Measurements from ENCODE around the gene TRIM44. TPM values are rescaled to one million over a fixed set of nuclear protein-coding genes. Genes with fewer than 3 reads are reported as not detected.

The TRIM44 gene, protein sequence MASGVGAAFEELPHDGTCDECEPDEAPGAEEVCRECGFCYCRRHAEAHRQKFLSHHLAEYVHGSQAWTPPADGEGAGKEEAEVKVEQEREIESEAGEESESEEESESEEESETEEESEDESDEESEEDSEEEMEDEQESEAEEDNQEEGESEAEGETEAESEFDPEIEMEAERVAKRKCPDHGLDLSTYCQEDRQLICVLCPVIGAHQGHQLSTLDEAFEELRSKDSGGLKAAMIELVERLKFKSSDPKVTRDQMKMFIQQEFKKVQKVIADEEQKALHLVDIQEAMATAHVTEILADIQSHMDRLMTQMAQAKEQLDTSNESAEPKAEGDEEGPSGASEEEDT
- polyA plus RNA-seq (2013, experiment 1 of 2; ENCODE audit: insufficient read length) = 47.1 TPM
- 39.9 TPM for polyA plus RNA-seq (2013, experiment 2 of 2; ENCODE audit: insufficient read length)

DNA sequence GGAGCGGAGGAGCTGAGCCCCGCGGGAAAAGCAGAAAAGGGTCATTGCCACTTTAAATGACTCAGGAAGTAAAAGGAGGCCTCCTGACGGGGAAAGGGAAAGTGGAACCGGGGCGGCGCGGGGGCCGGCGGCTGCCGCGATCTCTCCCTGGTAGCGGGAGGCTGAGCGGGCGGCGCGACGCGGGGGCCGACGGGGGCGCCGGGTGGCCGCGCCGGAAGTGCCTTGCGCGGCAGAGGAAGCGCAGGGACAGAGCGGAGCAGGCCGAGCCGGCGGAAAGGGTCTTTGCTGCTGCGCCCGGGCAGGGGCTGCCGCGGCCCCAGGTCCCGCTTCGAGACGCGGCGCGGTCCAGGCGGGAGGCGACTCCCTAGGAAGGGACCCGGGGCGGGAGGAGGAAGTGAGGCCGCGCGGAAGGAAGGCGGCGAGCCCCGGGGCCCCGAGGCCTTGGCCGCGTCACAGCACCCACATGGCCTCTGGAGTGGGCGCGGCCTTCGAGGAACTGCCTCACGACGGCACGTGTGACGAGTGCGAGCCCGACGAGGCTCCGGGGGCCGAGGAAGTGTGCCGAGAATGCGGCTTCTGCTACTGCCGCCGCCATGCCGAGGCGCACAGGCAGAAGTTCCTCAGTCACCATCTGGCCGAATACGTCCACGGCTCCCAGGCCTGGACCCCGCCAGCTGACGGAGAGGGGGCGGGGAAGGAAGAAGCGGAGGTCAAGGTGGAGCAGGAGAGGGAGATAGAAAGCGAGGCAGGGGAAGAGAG lies at the start of gene TRIM44:
TRIM44 (plus strand) TSS at position 127 of the 759 bp plus-strand sequence; CDS start at position 464, 337 bp downstream.
- peak; percentile 88 for DNase-seq

DNA sequence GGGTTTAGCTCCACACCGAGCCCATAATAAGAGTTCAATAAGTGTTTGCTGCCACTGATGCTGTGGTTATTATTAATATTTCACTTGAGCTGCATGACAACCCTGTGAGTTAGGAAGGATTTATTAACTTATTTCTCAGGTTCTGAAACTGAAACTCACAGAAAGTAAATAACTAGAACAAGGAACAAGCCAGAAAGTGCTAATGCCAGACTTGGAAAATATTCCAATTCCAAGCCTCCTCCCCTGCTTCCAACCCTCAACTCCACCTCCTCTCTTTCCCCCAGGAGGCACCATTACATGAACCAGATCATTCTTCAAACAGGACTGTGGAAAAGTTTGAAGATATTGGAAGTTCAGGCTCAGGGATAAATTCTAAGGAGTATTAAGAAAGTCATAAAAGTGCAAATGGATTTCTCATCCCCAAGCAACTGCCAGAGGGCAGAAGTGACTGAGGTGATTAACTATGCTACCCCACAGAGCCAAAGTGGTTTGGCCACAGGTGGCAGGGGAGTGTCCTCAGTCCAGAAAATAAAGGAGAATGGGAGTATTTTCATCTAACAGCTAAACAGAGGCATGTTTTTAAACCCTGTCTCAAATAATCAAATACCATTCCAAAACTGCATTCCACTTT lies 47.5 kb upstream of the TRIM44 start:
- DNase-seq = no peak

DNA sequence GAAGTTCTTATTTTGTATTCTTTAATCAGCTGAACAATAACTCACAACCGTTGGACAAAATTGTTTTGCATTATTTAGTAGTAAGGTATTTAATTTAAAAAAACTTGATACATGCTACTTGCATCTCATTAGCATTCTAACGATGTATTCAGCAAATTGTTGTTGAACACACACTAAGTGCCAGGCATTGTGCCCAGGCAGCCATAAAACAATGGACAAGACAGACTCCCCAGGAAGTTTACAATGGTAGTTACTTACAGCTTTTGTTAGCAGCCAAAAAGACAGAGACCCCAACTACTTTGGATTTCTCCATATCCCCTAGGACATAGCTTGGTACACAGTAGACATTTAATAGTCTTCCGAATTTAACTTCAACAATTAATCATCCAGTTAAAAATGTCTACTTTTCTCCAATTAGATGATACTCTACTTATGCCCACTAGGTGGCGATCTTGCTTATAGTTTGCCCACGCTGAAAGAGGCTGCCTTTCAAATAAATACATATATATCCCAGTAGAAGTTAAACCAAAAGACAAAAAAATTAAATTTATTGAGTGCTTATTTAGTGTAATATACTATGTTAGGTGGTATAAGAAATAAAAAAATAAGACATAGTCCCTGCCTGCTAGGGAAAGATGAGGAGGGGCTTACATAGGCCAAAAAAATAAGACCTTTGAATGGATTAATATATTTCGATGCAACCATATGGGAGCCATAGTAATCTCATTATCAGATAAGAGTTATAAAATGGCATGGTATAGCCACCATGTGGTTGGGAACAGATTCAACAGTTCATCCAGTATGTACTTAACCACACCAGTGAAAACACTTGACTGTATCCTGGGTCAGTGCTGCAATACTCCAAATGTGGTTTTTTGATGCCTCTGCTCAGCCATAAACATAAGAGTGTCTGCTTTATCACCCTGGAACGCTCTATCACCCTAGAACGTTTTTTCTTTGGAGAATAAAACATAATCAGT lies 46.4 kb upstream of the TRIM44 start:
- DNase-seq = peak; percentile 56

DNA sequence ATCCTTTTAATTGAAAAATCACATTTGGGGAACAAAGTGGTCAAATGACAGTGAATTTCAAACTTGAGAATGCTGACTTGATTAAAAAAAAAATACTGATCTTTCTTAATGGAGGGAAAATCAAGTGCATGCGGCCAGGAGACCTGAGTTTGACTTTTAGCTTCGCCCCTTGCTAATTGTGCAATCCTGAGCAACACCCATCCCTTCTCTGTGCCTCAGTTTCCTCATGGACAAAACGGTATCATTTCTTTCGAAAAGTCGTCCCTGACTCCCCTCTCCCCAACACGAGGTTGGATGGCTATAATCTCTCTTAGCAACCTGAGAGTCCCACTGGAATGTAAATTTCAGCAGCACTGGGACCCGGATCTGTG lies 45.3 kb upstream of the TRIM44 start:
- no peak for DNase-seq

DNA sequence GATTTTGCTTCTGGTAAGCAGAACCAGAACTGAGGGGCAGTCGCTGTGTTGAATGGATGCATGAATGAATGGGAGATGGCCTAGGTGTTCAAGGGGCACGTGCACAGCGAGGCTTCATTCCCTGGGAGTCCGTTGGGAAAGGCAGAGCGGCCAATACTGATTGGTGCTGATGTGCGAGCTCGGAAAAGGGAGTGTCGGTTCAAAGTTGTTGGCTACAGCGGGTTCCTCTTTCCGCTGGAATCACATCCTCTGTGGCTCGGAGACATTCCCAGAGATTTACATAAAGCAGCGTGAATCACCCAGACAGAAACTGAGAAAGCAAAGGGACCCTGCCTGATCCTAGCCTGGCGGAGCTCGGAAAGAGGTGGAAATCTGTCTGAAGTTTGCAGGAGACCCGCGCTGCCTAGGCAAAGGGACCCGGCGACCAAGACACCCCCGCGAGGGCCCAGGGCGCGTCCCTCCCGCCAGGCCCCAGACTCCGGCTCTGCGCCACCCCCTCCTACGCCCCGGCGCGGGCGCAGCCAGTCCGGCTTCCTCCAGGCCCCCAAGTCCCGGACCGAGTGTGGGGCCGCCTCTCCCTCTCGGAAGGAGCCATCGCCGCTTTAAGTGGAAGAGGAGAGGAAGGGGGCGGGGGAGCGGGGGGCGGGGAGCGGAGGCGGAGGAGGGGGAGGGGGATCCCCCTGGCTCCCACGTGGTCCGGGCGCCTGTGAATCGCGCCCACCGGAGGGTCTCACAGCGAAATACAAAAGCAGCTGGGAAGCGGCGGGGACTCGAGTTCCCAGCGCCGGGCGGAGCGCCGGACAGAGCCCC lies 44.7 kb upstream of the TRIM44 start, which contains the start of gene FJX1:
FJX1 (plus strand) TSS at position 774 of the 810 bp plus-strand sequence. CDS start 177 bp downstream, outside the sequence.
- peak; percentile 93 for DNase-seq

DNA sequence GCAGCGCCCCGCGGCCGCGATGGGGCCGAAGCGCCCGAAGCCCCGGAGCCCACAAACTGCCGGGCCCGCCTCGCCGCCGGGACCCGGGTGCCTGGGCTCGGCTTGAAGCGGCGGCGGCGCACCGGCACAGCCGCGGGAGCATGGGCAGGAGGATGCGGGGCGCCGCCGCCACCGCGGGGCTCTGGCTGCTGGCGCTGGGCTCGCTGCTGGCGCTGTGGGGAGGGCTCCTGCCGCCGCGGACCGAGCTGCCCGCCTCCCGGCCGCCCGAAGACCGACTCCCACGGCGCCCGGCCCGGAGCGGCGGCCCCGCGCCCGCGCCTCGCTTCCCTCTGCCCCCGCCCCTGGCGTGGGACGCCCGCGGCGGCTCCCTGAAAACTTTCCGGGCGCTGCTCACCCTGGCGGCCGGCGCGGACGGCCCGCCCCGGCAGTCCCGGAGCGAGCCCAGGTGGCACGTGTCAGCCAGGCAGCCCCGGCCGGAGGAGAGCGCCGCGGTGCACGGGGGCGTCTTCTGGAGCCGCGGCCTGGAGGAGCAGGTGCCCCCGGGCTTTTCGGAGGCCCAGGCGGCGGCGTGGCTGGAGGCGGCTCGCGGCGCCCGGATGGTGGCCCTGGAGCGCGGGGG lies 44.0 kb upstream of the TRIM44 start:
- DNase-seq = no peak

DNA sequence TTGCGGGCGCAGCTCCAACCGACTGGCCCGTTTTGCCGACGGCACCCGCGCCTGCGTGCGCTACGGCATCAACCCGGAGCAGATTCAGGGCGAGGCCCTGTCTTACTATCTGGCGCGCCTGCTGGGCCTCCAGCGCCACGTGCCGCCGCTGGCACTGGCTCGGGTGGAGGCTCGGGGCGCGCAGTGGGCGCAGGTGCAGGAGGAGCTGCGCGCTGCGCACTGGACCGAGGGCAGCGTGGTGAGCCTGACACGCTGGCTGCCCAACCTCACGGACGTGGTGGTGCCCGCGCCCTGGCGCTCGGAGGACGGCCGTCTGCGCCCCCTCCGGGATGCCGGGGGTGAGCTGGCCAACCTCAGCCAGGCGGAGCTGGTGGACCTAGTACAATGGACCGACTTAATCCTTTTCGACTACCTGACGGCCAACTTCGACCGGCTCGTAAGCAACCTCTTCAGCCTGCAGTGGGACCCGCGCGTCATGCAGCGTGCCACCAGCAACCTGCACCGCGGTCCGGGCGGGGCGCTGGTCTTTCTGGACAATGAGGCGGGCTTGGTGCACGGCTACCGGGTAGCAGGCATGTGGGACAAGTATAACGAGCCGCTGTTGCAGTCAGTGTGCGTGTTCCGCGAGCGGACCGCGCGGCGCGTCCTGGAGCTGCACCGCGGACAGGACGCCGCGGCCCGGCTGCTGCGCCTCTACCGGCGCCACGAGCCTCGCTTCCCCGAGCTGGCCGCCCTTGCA lies 43.3 kb upstream of the TRIM44 start:
- DNase-seq = peak; percentile 44

DNA sequence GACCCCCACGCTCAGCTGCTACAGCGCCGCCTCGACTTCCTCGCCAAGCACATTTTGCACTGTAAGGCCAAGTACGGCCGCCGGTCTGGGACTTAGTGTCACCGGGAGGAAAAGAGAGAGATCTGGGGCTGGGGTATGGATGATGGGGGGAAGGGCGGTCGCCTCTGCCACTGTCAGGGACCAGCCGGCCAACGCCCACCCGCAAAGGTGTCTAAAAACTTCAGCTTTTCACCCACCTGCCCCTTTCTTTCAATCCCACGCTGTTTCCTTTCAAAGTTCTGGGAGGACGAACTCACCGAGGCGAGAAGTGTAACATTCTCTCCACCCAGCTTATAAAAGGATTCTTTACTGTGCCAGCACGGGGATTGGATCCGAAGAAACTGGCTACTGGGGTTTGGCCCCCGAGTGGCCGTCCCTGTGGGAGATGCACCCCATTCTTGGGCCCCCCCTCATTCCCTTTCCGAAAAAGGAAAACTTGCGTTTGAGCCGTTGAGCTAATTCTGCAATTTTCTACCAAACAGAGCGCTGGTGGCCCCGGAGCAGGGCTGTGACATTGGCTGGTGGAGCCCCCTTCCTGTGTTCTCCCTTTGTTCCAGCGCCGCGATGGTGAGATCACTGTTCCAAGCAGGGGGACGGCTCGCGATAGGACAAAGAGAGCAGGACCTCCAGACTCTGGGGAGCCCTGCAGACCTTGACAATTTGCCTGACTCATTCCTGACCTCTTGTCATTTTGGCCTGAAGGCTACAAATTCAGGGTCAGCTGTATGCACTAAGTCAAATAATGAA lies 42.5 kb upstream of the TRIM44 start:
- DNase-seq = no peak

DNA sequence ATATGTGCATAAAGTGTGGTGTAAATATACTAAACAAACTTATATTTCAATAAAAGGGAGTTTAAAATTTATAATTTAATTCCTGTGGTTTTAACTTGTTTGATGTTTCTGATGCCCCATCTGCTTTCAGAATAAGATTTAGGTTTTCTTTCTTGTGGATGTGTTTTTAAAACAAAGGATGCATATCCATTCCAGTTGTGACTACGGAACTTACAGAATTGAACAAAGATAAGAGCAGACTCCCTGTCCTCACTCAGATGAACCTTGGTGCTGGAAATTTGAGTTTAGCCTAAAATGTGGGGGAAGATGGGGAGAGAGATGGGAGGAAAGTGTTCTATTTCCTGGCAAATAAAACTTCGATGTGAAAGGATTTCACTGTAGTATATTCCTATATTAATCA lies 41.8 kb upstream of the TRIM44 start:
- no peak for DNase-seq

DNA sequence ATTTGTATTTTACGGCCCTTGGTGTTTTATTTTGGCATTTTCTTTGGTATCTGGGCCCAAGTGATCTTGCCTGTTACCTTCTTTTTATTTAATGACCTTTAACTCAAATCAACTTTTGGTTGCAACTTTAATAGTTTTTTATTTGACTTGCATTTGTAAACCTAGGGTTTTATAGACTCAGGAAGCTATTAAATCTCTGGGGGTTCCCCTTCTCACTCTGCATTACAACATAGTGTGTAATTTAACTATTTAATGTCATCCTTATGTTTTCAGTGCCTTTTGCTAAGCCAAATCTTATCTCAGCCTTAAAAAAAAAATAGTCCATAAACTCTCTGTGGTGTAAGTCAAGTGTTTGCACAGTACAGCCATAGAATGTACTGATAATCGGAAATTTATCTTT lies 41.0 kb upstream of the TRIM44 start:
- DNase-seq = no peak

DNA sequence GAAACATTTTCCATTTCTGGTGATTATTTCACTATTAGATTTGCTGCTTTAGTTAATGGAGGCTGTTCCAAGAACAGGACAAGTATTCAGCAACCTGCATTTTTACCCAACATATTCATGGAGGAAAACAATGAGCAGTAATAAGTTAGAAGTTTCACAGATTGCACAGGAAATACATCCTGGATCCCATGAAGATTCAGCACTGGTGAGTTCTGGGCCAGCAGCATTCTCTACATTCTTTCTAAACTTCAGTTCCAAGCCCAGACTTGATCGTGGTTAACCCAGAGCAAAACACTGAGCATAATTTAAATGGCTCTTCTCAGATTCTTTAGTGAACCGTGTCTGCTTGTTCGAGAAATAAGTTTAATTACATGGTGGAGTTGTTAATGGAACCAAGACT lies 40.5 kb upstream of the TRIM44 start:
- DNase-seq = peak; percentile 88

DNA sequence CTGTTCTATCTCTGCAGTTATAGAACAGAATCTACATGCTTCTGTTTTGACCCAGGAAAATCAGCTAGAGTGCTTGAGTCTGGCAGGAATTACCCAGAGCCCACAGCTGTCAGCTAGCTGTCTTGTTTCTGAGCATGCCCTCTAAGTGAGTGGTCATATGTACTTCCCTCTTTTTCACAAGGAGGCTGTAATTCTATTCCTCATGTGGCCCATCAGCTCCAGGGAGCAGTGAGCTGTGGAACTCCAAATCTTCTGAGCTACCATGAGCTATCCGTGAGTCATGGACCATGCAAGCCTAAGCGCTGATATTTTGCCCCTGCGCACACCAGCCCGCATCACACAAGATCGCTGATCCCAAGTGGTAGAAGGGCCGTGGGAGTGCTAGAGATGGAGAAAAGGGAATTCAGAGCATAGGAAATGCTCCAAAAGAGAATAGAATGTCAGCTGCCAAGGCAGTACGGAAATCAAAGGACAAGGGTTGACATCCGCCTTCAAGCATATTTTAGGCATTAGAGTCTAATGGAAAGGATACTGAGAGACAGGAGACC lies 38.9 kb upstream of the TRIM44 start:
- DNase-seq = peak; percentile 85

DNA sequence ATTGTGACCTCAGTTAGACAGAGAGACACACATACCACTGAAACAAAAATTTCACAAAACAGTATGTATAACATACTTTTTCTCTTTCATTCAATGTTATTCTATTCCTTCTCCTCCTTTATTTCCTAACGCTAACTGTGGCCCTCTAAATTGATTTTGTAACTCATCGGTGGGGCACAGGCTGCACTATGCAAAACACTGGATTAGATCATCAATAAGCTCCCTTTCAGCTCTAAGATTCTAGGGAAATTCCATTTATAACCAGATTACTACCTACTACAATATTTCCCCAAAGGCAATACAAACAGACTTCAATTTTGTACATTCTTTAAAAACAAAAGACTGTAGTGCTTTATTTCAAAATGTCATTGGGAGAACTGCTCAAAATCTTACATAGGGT lies 38.3 kb upstream of the TRIM44 start:
- no peak for DNase-seq

DNA sequence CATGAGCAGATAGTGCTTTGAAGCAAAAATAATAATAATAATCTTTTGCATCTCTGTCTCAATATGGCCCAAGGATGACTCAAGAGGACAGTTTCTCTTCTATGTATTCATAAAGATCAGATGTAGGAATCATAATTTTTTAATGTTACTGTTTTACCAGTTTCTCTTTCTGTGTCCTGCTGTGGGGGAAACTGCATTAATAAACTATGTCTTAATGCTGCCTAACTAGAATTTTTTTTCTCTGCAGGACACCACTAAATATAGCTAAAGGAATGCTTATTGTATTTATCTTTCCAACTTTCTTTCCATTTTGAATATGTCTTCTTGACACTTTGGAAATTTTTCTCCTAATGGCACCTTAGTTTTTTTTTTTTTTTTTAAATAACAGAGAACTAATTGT lies 37.8 kb upstream of the TRIM44 start:
- DNase-seq = no peak

DNA sequence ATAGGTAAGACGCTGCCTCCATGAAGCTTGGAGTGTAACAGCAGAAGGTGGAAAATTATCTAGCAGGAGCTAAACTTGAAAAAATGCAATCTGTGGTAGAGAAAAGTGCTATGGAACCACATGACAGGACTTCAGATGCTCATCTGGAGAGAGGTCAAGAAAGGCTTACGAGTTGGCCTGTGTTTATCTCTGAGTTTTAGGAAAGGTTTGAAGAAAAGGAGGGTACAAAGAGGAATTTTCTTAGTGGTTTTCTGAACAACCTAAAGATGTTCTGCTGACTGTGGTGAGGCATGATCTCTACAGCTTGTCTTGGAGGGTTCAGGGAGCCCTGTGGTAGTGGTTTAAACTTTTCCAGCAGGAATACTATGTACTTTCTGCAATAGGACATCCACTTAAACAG lies 36.1 kb upstream of the TRIM44 start:
- no peak for DNase-seq

DNA sequence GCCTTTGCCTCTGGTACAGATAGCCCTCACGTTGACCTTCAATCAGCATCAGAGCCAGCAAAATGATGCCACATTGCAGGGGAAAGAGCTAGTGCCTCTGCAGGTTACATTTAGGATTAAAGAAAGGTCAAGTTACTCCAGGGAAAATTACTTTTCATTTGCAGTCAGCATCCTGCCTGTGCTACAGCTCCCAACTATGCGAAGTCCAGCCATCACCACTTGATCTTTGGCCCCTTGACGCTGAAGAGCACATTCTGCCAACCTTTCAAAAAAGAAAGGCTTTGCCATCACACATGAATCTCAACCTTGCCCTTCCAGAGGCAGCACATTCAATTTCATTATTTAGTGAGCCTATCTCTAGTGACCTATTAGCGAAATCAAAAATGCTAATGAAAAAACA lies 33.1 kb upstream of the TRIM44 start:
- DNase-seq = no peak

DNA sequence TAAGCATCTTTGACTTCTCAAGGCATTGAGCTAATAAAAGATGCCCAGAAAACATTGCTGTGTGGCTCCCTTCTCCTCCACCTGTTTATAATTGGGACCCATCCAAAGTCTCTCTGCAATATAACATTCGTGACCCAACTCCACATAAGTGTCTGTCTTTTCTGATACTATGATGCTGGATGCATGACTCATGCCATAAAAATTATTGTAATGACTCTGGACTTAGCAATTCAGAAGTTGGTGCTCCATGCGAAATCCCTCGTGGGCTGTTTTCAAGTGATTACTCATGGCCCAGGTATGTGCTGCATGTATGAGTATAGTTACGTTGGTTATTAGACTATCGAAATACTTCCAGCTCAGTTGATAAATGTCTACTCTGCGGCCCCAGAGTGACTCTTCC lies 32.7 kb upstream of the TRIM44 start:
- DNase-seq = peak; percentile 100

DNA sequence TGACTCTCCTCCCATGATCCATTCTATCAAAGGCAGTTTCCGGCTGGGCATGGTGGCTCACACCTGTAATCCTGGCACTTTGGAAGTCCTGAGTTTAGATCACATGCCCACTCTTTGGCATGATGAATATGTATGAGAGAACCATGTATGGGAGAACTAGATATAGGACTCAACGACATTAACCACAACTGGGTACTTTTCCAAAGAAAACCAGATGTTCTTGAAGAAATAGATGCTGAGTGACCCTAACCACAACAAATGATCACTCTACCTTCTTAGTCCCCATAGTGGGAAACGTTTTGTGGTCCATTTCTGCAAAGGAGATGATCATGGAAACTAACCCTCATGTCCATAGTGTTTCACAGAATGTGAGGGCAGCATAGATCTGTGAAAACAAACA lies 30.7 kb upstream of the TRIM44 start:
- DNase-seq = peak; percentile 31

DNA sequence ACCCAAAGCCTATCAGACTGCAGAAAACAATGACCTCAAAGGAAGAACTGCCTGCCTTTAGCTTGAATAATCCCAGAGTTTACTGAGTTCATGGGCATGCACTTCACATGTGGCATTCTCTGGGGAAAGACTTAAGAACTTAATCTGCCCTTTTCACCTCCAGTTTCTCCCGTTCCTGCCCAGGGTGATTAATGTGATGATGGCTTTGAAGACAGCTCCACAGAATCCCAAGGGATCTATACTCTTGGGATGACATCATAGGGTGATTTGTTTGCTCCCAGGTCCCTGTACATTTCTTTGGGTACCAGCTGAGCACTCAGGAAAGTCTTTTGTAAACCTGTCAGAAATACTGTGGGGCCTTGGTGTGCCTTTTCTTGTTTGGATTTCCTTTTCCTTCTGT lies 30.3 kb upstream of the TRIM44 start:
- DNase-seq = peak; percentile 55

Data from fibroblast of skin of abdomen (primary cell).